Neural cell (in vitro differentiated cells): ENCODE data around the gene TRMU. TPM values are rescaled to one million over a fixed set of nuclear protein-coding genes. Genes with fewer than 3 reads are reported as not detected.

Experiments used
- H2AFZ ChIP-seq: fragments of 200-600, 300-800 bp; sonication (generic), shearing (Covaris generic); 2 replicates; pipeline ENCODE4 v1.6.0; 2014; ENCODE audit warnings: low read depth, mild to moderate bottlenecking, antibody characterized with exemption, low read length, moderate library complexity
- H3F3A ChIP-seq: fragments of 200-600 bp; shearing (Covaris generic); 2 replicates; pipeline ENCODE4 v1.6.1; 2016; ENCODE audit warnings: mild to moderate bottlenecking, moderate library complexity, mixed read lengths, antibody characterized with exemption, low read length; ENCODE audit not compliant: insufficient read depth, poor library complexity, severe bottlenecking
- H3K27ac ChIP-seq: fragments of 200-600, 300-800 bp; sonication (generic), shearing (Covaris generic); 2 replicates; pipeline ENCODE4 v1.5.1; 2014; ENCODE audit warnings: mild to moderate bottlenecking, low read length, moderate library complexity
- H3K27me3 ChIP-seq: fragments of 300-800, 200-600 bp; sonication (generic), shearing (Covaris generic); 2 replicates; pipeline ENCODE4 v1.6.0; 2014; ENCODE audit warnings: mild to moderate bottlenecking, low read depth, low read length, moderate library complexity; ENCODE audit not compliant: insufficient read depth
- H3K36me3 ChIP-seq: fragments of 300-800, 200-600 bp; sonication (generic), shearing (Covaris generic); 2 replicates; pipeline ENCODE4 v1.5.1; 2014; ENCODE audit warnings: mild to moderate bottlenecking, antibody characterized with exemption, low read length, moderate library complexity; ENCODE audit not compliant: insufficient read depth
- H3K4me2 ChIP-seq: fragments of 300-800, 200-600 bp; sonication (generic), shearing (Covaris generic); 2 replicates; pipeline ENCODE4 v1.6.0; 2014; ENCODE audit warnings: mild to moderate bottlenecking, low read length
- H3K4me3 ChIP-seq: fragments of 300-800, 200-600 bp; sonication (generic), shearing (Covaris generic); 2 replicates; pipeline ENCODE4 v1.5.1; 2014; ENCODE audit warnings: mild to moderate bottlenecking, low read length, moderate library complexity
- H3K79me2 ChIP-seq: fragments of 200-600 bp; shearing (Covaris generic); replicated peaks from 2 replicates; pipeline ENCODE4 v1.6.0; 2014; ENCODE audit warnings: mild to moderate bottlenecking, low read length, moderate library complexity; ENCODE audit not compliant: insufficient read depth
- H3K9ac ChIP-seq: fragments of 300-800, 200-600 bp; sonication (generic), shearing (Covaris generic); 2 replicates; pipeline ENCODE4 v1.6.1; 2016; ENCODE audit warnings: mild to moderate bottlenecking, low read length, mixed read lengths
- H3K9me2 ChIP-seq: fragments of 200-600 bp; shearing (Covaris generic); 2 replicates; pipeline ENCODE4 v1.6.1; 2016; ENCODE audit warnings: mild to moderate bottlenecking, low read length, mixed read lengths; ENCODE audit not compliant: insufficient read depth
- H3K9me3 ChIP-seq: fragments of 200-600, 300-800 bp; sonication (generic), shearing (Covaris generic); 2 replicates; pipeline ENCODE4 v1.6.1; 2016; ENCODE audit warnings: mild to moderate bottlenecking, mixed run types, low read length, moderate library complexity, mixed read lengths
- H4K20me1 ChIP-seq: fragments of 200-600 bp; shearing (Covaris generic); 2 replicates; pipeline ENCODE4 v1.6.1; 2016; ENCODE audit warnings: mild to moderate bottlenecking, mixed run types; ENCODE audit not compliant: insufficient read depth
- EP300 ChIP-seq: fragments of 450-650 bp; conservative IDR thresholded peaks from 2 replicates; pipeline ENCODE4 v1.6.1; 2014; ENCODE audit warnings: antibody characterized with exemption, mild to moderate bottlenecking, moderate library complexity; ENCODE audit not compliant: poor library complexity, severe bottlenecking
- EZH2 ChIP-seq: fragments of 200-600, 300-800 bp; shearing (Covaris generic), sonication (generic); IDR thresholded peaks from 2 replicates; pipeline ENCODE4 v1.6.1; 2014; ENCODE audit warnings: antibody characterized with exemption, low read length, borderline replicate concordance, mild to moderate bottlenecking; ENCODE audit not compliant: insufficient read depth, poor library complexity, severe bottlenecking
- MXI1 ChIP-seq: fragments of 450-650 bp; conservative IDR thresholded peaks from 2 replicates; pipeline ENCODE4 v1.6.1; 2014; ENCODE audit warnings: antibody characterized with exemption, mild to moderate bottlenecking; ENCODE audit not compliant: poor library complexity, severe bottlenecking
- POLR2AphosphoS5 ChIP-seq: IDR thresholded peaks from 2 replicates; pipeline ENCODE4 v1.6.1; 2012
- RAD21 ChIP-seq: fragments of 450-650 bp; conservative IDR thresholded peaks from 2 replicates; pipeline ENCODE4 v1.6.1; 2014; ENCODE audit warnings: antibody characterized with exemption, mild to moderate bottlenecking, moderate library complexity
- SMC3 ChIP-seq: fragments of 450-650 bp; conservative IDR thresholded peaks from 2 replicates; pipeline ENCODE4 v1.6.1; 2014; ENCODE audit warnings: antibody characterized with exemption, mild to moderate bottlenecking, moderate library complexity; ENCODE audit not compliant: poor library complexity
- TAF1 ChIP-seq: IDR thresholded peaks from 2 replicates; pipeline ENCODE4 v1.6.1; 2012; ENCODE audit warnings: low read depth
- polyA plus RNA-seq: library from polyadenylated mRNA; depleted of rRNA; stranded (reverse); fragments of >200 nt; gene quantifications from 2 replicates; pipeline ENCODE4 v1.2.3, GENCODE V29; 2014
- TF ChIP-seq, protein P1 (sequence below): IDR thresholded peaks from 2 replicates; pipeline ENCODE4 v1.6.1; 2012; ENCODE audit warnings: borderline replicate concordance
- TF ChIP-seq, protein P2 (sequence below): fragments of 450-650 bp; IDR thresholded peaks from 2 replicates; pipeline ENCODE4 v1.5.1; 2014; ENCODE audit warnings: antibody characterized with exemption, mild to moderate bottlenecking, moderate library complexity; ENCODE audit not compliant: poor library complexity, severe bottlenecking

TRMU gene
- polyA plus RNA-seq, 1 donor from 2014 or later: 72.9 TPM

DNA sequence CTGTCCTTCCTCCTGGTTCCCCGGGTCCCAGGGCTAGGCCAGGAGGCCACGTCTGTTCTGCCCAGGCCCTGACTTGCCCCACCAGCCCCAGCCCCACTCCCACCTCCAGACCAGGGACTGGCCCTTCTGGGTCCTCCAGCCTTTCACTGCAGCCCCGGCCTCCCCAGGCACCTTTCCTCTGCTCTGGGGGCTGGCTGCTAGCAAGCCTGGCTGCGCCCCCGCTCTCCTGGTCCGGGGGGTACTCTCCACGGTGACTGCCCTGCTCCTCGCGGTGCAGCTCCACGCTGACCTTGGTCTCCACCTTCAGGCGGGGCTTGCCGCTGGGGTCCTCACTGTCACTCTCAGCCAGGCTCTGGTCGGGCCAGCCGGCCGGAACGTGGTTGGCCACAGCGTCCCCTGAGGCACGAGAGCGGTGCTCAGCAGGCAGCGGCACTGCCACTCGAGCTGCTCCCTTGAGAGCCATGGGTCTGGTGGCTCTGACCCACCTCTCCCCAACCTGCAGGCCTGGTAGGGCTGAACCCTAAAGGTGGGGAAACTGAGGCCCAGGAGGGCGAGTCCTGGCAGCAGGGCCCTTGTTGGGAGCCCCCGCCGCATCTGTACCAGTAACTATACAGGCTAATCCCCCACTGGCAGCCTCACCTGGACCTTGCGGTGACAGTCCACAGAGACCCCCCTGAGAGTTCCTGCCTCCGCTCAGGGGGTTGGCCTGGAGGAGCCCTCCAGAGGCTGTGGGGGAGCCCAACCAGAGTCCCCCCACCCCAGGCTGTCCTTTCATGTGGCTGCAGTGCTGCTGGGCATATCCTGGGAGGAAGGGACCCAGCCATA is 29.0 kb downstream of the TRMU start:
- no peak overlapping the region for H3K4me2 ChIP-seq
- H3K36me3 ChIP-seq: no peaks in the 10 kb centered on the region
- no peaks in the 10 kb centered on the region for H3K27me3 ChIP-seq
- H3K9me2 ChIP-seq: no peaks in the 10 kb centered on the region
- no peaks in the 10 kb centered on the region for H3K79me2 ChIP-seq
- no peaks in the 10 kb centered on the region for H4K20me1 ChIP-seq
- no peaks in the 10 kb centered on the region for H3K9me3 ChIP-seq
- H3K4me3 ChIP-seq: no peak overlapping the region
- no peak overlapping the region for H3K27ac ChIP-seq
- no peak for TF ChIP-seq EZH2
- TF ChIP-seq, protein P1, sequence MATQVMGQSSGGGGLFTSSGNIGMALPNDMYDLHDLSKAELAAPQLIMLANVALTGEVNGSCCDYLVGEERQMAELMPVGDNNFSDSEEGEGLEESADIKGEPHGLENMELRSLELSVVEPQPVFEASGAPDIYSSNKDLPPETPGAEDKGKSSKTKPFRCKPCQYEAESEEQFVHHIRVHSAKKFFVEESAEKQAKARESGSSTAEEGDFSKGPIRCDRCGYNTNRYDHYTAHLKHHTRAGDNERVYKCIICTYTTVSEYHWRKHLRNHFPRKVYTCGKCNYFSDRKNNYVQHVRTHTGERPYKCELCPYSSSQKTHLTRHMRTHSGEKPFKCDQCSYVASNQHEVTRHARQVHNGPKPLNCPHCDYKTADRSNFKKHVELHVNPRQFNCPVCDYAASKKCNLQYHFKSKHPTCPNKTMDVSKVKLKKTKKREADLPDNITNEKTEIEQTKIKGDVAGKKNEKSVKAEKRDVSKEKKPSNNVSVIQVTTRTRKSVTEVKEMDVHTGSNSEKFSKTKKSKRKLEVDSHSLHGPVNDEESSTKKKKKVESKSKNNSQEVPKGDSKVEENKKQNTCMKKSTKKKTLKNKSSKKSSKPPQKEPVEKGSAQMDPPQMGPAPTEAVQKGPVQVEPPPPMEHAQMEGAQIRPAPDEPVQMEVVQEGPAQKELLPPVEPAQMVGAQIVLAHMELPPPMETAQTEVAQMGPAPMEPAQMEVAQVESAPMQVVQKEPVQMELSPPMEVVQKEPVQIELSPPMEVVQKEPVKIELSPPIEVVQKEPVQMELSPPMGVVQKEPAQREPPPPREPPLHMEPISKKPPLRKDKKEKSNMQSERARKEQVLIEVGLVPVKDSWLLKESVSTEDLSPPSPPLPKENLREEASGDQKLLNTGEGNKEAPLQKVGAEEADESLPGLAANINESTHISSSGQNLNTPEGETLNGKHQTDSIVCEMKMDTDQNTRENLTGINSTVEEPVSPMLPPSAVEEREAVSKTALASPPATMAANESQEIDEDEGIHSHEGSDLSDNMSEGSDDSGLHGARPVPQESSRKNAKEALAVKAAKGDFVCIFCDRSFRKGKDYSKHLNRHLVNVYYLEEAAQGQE: no peak
- no peak for TF ChIP-seq EP300
- no peak for TF ChIP-seq TAF1
- TF ChIP-seq RAD21: no peak
- no peak for TF ChIP-seq SMC3
- no peak for TF ChIP-seq MXI1
- TF ChIP-seq, protein P2, sequence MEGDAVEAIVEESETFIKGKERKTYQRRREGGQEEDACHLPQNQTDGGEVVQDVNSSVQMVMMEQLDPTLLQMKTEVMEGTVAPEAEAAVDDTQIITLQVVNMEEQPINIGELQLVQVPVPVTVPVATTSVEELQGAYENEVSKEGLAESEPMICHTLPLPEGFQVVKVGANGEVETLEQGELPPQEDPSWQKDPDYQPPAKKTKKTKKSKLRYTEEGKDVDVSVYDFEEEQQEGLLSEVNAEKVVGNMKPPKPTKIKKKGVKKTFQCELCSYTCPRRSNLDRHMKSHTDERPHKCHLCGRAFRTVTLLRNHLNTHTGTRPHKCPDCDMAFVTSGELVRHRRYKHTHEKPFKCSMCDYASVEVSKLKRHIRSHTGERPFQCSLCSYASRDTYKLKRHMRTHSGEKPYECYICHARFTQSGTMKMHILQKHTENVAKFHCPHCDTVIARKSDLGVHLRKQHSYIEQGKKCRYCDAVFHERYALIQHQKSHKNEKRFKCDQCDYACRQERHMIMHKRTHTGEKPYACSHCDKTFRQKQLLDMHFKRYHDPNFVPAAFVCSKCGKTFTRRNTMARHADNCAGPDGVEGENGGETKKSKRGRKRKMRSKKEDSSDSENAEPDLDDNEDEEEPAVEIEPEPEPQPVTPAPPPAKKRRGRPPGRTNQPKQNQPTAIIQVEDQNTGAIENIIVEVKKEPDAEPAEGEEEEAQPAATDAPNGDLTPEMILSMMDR: no peak
- TF ChIP-seq POLR2AphosphoS5: no peak
- H2AFZ ChIP-seq: no peak overlapping the region
- no peak overlapping the region for H3K9ac ChIP-seq
- no peaks in the 10 kb centered on the region for H3F3A ChIP-seq

DNA sequence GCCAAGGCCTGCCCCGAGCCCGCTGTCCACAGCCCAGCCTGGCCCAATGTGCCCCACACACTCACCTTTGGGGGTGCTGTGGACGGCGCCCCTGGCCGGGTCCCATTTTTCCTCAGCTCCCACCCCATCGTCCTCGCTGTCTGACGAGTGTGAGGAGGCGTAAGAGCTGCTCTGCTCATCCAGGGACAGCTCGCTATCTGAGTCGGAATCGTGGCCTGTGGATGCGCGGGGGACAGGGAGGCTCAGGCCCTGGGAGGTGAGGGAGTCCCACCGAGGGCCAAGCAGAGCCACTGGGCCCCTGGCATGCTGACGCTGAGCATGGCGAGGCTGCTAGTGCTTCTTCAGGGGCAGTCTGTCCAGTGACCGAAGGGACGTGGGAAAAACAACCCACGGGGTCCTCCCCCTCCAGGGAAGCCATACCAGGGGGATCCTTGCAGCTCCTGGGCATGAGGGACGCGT is 29.7 kb downstream of the TRMU start:
- TF ChIP-seq MXI1 (no peak), POLR2AphosphoS5 (no peak), EP300 (no peak), SMC3 (no peak)
- TF ChIP-seq, protein P1: no peak
- TF ChIP-seq, protein P2: no peak
- H3K27ac ChIP-seq: no peak overlapping the region

More for the DNA sequence above, 29.7 kb downstream of the TRMU start:
- H3K9me3 ChIP-seq: no peaks in the 10 kb centered on the region
- H3K4me2 ChIP-seq: no peak overlapping the region
- no peaks in the 10 kb centered on the region for H3K9me2 ChIP-seq
- H4K20me1 ChIP-seq: no peaks in the 10 kb centered on the region
- no peaks in the 10 kb centered on the region for H3K27me3 ChIP-seq
- H3K4me3 ChIP-seq: no peak overlapping the region
- no peaks in the 10 kb centered on the region for H3F3A ChIP-seq
- H3K79me2 ChIP-seq: no peaks in the 10 kb centered on the region
- no peaks in the 10 kb centered on the region for H3K36me3 ChIP-seq
- H2AFZ ChIP-seq: no peak overlapping the region
- H3K9ac ChIP-seq: no peak overlapping the region
